H9 (cell line): ENCODE results near the gene CYB5R2. TPM values are rescaled to one million over a fixed set of nuclear protein-coding genes. Genes with fewer than 3 reads are reported as not detected.

Experiments used
- DNase-seq: peaks from one replicate; pipeline ENCODE4 v3.0.0-alpha.2; 2017
- H2AFZ ChIP-seq: one replicate; pipeline ENCODE4 v1.6.1; 2013; ENCODE audit warnings: mild to moderate bottlenecking, low read length, control low read depth, moderate library complexity
- H2AK5ac ChIP-seq: 2 replicates; pipeline ENCODE4 v1.6.1; 2013; ENCODE audit warnings: low read length, control low read depth, mixed read lengths; ENCODE audit not compliant: insufficient read length
- H2BK120ac ChIP-seq: one replicate; pipeline ENCODE4 v1.6.1; 2013; ENCODE audit warnings: low read depth, mild to moderate bottlenecking, low read length, control low read depth, inconsistent platforms; ENCODE audit not compliant: poor library complexity, severe bottlenecking
- H2BK12ac ChIP-seq: 2 replicates; pipeline ENCODE4 v1.6.1; 2013; ENCODE audit warnings: low read length, control low read depth, mixed read lengths, low read depth; ENCODE audit not compliant: insufficient read length
- H2BK15ac ChIP-seq: 2 replicates; pipeline ENCODE4 v1.6.1; 2013; ENCODE audit warnings: low read depth, low read length, control low read depth
- H2BK20ac ChIP-seq: one replicate; pipeline ENCODE4 v1.6.1; 2013; ENCODE audit warnings: low read depth, mild to moderate bottlenecking, low read length, control low read depth, inconsistent platforms; ENCODE audit not compliant: poor library complexity, severe bottlenecking
- H2BK5ac ChIP-seq: 2 replicates; pipeline ENCODE4 v1.6.1; 2013; ENCODE audit warnings: low read length, control low read depth, mixed read lengths; ENCODE audit not compliant: insufficient read length
- H3K14ac ChIP-seq: 2 replicates; pipeline ENCODE4 v1.6.1; 2013; ENCODE audit warnings: low read length, control low read depth; ENCODE audit not compliant: insufficient read depth
- H3K18ac ChIP-seq: 2 replicates; pipeline ENCODE4 v1.6.1; 2013; ENCODE audit warnings: low read depth, mild to moderate bottlenecking, mixed read lengths, low read length, control low read depth; ENCODE audit not compliant: insufficient read length
- H3K23ac ChIP-seq: 2 replicates; pipeline ENCODE4 v1.6.1; 2013; ENCODE audit warnings: low read length, control low read depth, mixed read lengths, low read depth; ENCODE audit not compliant: insufficient read length
- H3K23me2 ChIP-seq: 2 replicates; pipeline ENCODE4 v1.6.1; 2013; ENCODE audit warnings: low read depth, mild to moderate bottlenecking, mixed read lengths, low read length, control low read depth; ENCODE audit not compliant: insufficient read length, poor library complexity, severe bottlenecking
- H3K27ac ChIP-seq: 2 replicates; pipeline ENCODE4 v1.5.1; 2013; ENCODE audit warnings: low read length, control low read depth, mixed read lengths, low read depth; ENCODE audit not compliant: insufficient read length
- H3K27me3 ChIP-seq: 2 replicates; pipeline ENCODE4 v1.6.1; 2013; ENCODE audit warnings: low read length, control low read depth, inconsistent platforms; ENCODE audit not compliant: insufficient read depth
- H3K4ac ChIP-seq: 2 replicates; pipeline ENCODE4 v1.6.1; 2013; ENCODE audit warnings: low read depth, mild to moderate bottlenecking, control low read depth, inconsistent platforms, low read length, moderate library complexity
- H3K4me1 ChIP-seq: 2 replicates; pipeline ENCODE4 v1.6.1; 2013; ENCODE audit warnings: low read length, control low read depth, inconsistent platforms; ENCODE audit not compliant: insufficient read depth
- H3K4me2 ChIP-seq: 2 replicates; pipeline ENCODE4 v1.6.1; 2013; ENCODE audit warnings: low read length, control low read depth, mixed read lengths; ENCODE audit not compliant: insufficient read length, insufficient read depth
- H3K56ac ChIP-seq: 2 replicates; pipeline ENCODE4 v1.6.1; 2013; ENCODE audit warnings: low read depth, mild to moderate bottlenecking, mixed read lengths, low read length, control low read depth; ENCODE audit not compliant: insufficient read length
- H3K79me1 ChIP-seq: 2 replicates; pipeline ENCODE4 v1.6.1; 2013; ENCODE audit warnings: low read depth, mild to moderate bottlenecking, moderate library complexity, low read length, control low read depth, inconsistent platforms; ENCODE audit not compliant: insufficient read depth, poor library complexity, severe bottlenecking
- H3K79me2 ChIP-seq: 2 replicates; pipeline ENCODE4 v1.6.1; 2013; ENCODE audit warnings: low read length, control low read depth, inconsistent platforms; ENCODE audit not compliant: insufficient read depth
- H3K9ac ChIP-seq: 2 replicates; pipeline ENCODE4 v1.6.1; 2013; ENCODE audit warnings: low read length, control low read depth, mixed read lengths; ENCODE audit not compliant: insufficient read length; ENCODE audit errors: extremely low read depth
- H3K9me3 ChIP-seq: one replicate; pipeline ENCODE4 v1.6.1; 2013; ENCODE audit warnings: low read depth, low read length, inconsistent platforms; ENCODE audit not compliant: control insufficient read depth
- H3T11ph ChIP-seq: one replicate; pipeline ENCODE4 v1.6.1; 2013; ENCODE audit warnings: mild to moderate bottlenecking, low read length, control low read depth, inconsistent platforms
- H4K20me1 ChIP-seq: one replicate; pipeline ENCODE4 v1.6.1; 2013; ENCODE audit not compliant: control insufficient read depth, insufficient read length, insufficient read depth
- H4K5ac ChIP-seq: 2 replicates; pipeline ENCODE4 v1.6.1; 2013; ENCODE audit warnings: low read depth, mild to moderate bottlenecking, mixed read lengths, low read length, control low read depth; ENCODE audit not compliant: insufficient read length
- H4K8ac ChIP-seq: replicated peaks from 2 replicates; pipeline ENCODE4 v1.6.1; 2013; ENCODE audit warnings: low read length, control low read depth, mixed read lengths, low read depth; ENCODE audit not compliant: insufficient read length
- H4K91ac ChIP-seq: 2 replicates; pipeline ENCODE4 v1.6.1; 2013; ENCODE audit warnings: low read depth, mild to moderate bottlenecking, moderate library complexity, mixed read lengths, low read length, control low read depth; ENCODE audit not compliant: insufficient read length
- H3K27ac Mint-ChIP-seq, 3 experiments: 2 replicates in 2 of 3; 3 replicates in 1 of 3; pipeline ENCODE4 v1.8.0; 2020 to 2021; ENCODE audit warnings: mixed read lengths in 3 of 3, mild to moderate bottlenecking in 1 of 3, moderate library complexity in 1 of 3
- H3K27me3 Mint-ChIP-seq: 2 replicates; pipeline ENCODE4 v1.8.0; 2021; ENCODE audit warnings: low read depth, mild to moderate bottlenecking, moderate library complexity, mixed read lengths
- H3K36me3 Mint-ChIP-seq, 3 experiments: 2 replicates in 2 of 3; 3 replicates in 1 of 3; pipeline ENCODE4 v1.8.0; 2020 to 2021; ENCODE audit warnings: low read depth in 3 of 3, mixed read lengths in 3 of 3; ENCODE audit not compliant: insufficient read depth in 1 of 3
- H3K4me1 Mint-ChIP-seq, 2 experiments: 2 replicates each; pipeline ENCODE4 v1.8.0; 2020; ENCODE audit warnings: mixed read lengths in 2 of 2
- H3K4me3 Mint-ChIP-seq, 2 experiments: 2 replicates in 1 of 2; 3 replicates in 1 of 2; pipeline ENCODE4 v1.8.0; 2020 to 2021; ENCODE audit warnings: mild to moderate bottlenecking in 2 of 2, mixed read lengths in 2 of 2, moderate library complexity in 1 of 2
- H3K9me3 Mint-ChIP-seq, 2 experiments: 2 replicates in 1 of 2; 3 replicates in 1 of 2; pipeline ENCODE4 v1.8.0; 2020; ENCODE audit warnings: mild to moderate bottlenecking in 2 of 2, mixed read lengths in 2 of 2, moderate library complexity in 1 of 2
- WGBS: extraction: QIAGEN DNeasy Blood & Tissue Kit; methylation state at CpG from one replicate; pipeline ENCODE4 v1.1.7; 2013; ENCODE audit warnings: missing lambda C conversion rate, low lambda C conversion rate, mixed read lengths; ENCODE audit not compliant: insufficient read length; ENCODE audit errors: extremely low coverage; 5-methylcytosine and 5-hydroxymethylcytosine counted together
- total RNA-seq: library from RNA; stranded (reverse); gene quantifications from 2 replicates; pipeline ENCODE4 v1.2.1, GENCODE V29; 2021
- TF ChIP-seq, protein P1 (sequence below): fragments of 200-600 bp; sonication (generic); conservative IDR thresholded peaks from 3 replicates; pipeline ENCODE4 v1.8.0; 2021; ENCODE audit warnings: antibody characterized with exemption, mild to moderate bottlenecking

Gene CYB5R2
- total RNA-seq, 1 experiment from 2014 or later = 44.5 TPM

DNA sequence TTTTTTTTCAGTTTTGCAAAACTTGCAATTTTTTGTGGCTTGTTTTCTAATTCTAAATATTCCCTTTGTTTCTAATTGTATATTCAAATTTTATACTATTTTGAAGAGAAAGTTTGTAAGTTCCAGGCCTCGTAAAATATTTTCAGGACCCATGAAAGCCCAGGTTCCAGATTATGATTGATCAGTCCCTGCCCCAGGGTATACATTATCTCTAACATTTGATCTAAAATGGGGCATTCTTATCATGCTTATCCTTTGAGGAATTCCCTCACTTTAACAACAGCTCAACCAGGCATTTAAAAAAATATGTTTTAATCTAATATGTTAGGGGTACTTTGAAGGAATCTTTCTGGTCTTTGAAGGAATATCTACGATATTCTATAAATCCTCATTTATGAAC, 26.4 kb downstream of the CYB5R2 start:
- no peak overlapping the region for H3K4me2 ChIP-seq
- H3K9ac ChIP-seq = no peak overlapping the region
- no peak overlapping the region for H3T11ph ChIP-seq
- H2AFZ ChIP-seq = no peak overlapping the region
- H2BK20ac ChIP-seq = no peak overlapping the region
- no peaks in the 10 kb centered on the region for H3K9me3 ChIP-seq
- H3K4ac ChIP-seq = no peak overlapping the region
- no peak overlapping the region for H3K27ac ChIP-seq
- Mint-ChIP-seq H3K4me1 (0 out of 4 replicates have a peak, but pooled peaks cover 0 to 8% of the 10 kb centered on the region in 2 experiments), H3K4me3 (no peak overlapping the region), H3K27ac (no peak overlapping the region), H3K9me3 (no peaks in the 10 kb centered on the region), H3K36me3 (peaks cover 2 to 45% (median 17%) of the 10 kb centered on the region in 3 experiments), H3K27me3 (no peaks in the 10 kb centered on the region)
- H3K4me1 ChIP-seq = no peaks in the 10 kb centered on the region
- H3K14ac ChIP-seq = no peak overlapping the region
- H3K18ac ChIP-seq = no peak overlapping the region
- H4K8ac ChIP-seq = no peak overlapping the region
- H2BK120ac ChIP-seq = no peak overlapping the region
- H2BK15ac ChIP-seq = no peak overlapping the region
- no peak overlapping the region for H2BK12ac ChIP-seq
- no peak overlapping the region for H4K5ac ChIP-seq
- H3K27me3 ChIP-seq = no peaks in the 10 kb centered on the region
- DNase-seq = no peak
- H3K23me2 ChIP-seq = no peaks in the 10 kb centered on the region
- no peaks in the 10 kb centered on the region for H3K79me2 ChIP-seq
- H3K56ac ChIP-seq = no peak overlapping the region
- H2AK5ac ChIP-seq = no peak overlapping the region
- no peak overlapping the region for H2BK5ac ChIP-seq
- no peak overlapping the region for H4K91ac ChIP-seq
- H4K20me1 ChIP-seq = no peaks in the 10 kb centered on the region
- TF ChIP-seq, protein P1, sequence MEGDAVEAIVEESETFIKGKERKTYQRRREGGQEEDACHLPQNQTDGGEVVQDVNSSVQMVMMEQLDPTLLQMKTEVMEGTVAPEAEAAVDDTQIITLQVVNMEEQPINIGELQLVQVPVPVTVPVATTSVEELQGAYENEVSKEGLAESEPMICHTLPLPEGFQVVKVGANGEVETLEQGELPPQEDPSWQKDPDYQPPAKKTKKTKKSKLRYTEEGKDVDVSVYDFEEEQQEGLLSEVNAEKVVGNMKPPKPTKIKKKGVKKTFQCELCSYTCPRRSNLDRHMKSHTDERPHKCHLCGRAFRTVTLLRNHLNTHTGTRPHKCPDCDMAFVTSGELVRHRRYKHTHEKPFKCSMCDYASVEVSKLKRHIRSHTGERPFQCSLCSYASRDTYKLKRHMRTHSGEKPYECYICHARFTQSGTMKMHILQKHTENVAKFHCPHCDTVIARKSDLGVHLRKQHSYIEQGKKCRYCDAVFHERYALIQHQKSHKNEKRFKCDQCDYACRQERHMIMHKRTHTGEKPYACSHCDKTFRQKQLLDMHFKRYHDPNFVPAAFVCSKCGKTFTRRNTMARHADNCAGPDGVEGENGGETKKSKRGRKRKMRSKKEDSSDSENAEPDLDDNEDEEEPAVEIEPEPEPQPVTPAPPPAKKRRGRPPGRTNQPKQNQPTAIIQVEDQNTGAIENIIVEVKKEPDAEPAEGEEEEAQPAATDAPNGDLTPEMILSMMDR = no peak
- H3K79me1 ChIP-seq = no peaks in the 10 kb centered on the region
- WGBS = no CpG with 5 or more reads among the region's 2 CpGs
- H3K23ac ChIP-seq = no peak overlapping the region
